C4-2B (cell line): ENCODE data around the gene VTI1A.

Experiments used
- ZFX ChIP-seq: fragments of 450-650 bp; IDR thresholded peaks from 2 replicates; pipeline ENCODE4 v1.6.1; 2017
- TF ChIP-seq, protein P1 (sequence below): fragments of 450-650 bp; conservative IDR thresholded peaks from 2 replicates; pipeline ENCODE4 v1.5.1; 2017; ENCODE audit warnings: mild to moderate bottlenecking

DNA sequence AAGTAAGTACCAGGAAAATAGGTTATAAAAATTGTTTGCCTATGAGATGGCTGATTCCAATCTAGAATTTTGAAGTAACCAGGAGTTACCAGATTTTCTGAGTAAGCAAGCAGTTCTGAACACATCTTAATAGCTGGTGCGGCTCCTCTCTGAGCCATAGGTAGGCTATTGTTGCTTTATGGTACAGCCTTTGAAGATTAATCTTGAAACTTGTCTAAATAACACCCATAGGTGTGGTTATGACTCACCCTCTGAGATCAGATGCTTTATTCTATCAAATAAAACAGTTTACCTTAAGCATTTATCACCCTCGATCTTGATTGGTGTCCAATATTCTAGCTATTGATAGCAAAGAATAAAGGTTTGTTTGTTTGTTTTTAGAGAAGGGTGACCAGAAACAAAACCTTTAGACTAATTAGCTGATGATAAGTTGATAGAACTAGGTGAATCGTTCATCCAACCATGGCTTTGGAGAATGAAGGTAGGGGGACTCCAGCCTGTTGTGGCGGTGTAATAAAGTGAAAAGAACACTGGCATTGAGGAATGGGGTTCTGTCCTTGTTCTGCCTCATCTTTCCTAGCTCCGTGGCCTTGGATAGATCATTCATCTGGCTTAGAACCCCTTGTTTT, 72.2 kb downstream of the VTI1A start:
- TF ChIP-seq, protein P1, sequence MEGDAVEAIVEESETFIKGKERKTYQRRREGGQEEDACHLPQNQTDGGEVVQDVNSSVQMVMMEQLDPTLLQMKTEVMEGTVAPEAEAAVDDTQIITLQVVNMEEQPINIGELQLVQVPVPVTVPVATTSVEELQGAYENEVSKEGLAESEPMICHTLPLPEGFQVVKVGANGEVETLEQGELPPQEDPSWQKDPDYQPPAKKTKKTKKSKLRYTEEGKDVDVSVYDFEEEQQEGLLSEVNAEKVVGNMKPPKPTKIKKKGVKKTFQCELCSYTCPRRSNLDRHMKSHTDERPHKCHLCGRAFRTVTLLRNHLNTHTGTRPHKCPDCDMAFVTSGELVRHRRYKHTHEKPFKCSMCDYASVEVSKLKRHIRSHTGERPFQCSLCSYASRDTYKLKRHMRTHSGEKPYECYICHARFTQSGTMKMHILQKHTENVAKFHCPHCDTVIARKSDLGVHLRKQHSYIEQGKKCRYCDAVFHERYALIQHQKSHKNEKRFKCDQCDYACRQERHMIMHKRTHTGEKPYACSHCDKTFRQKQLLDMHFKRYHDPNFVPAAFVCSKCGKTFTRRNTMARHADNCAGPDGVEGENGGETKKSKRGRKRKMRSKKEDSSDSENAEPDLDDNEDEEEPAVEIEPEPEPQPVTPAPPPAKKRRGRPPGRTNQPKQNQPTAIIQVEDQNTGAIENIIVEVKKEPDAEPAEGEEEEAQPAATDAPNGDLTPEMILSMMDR = no peak
- no peak for TF ChIP-seq ZFX
